Renal cortex interstitium (tissue), 11 donors: ENCODE data around the gene NKAPD1. TPM values are rescaled to one million over a fixed set of nuclear protein-coding genes. Genes with fewer than 3 reads are reported as not detected.

Source experiments
- DNase-seq, 11 donors: peaks; one replicate each; pipeline ENCODE4 v3.0.0-alpha.2; 2013; ENCODE audit warnings: low read depth in 9 of 11, low spot score in 4 of 11; ENCODE audit errors: extremely low read depth in 1 of 11
- polyA plus RNA-seq, 3 donors: library from polyadenylated mRNA; unstranded; fragments of 120-200 nt; gene quantifications; one replicate each; pipeline ENCODE4 v1.2.1, GENCODE V29; 2013; ENCODE audit not compliant: insufficient read length in 3 of 3

The NKAPD1 gene
- polyA plus RNA-seq, 3 donors = 49.9 to 60.1 (median 50.2) TPM

- DNase-seq = no peak
These were observed 48.0 kb downstream of the NKAPD1 start for GRCh38 chr11:112121981-112122615.

- no peak for DNase-seq
These were observed 49.0 kb downstream of the NKAPD1 start for GRCh38 chr11:112123129-112123528.

GRCh38 chr11:112127056-112127455 is 53.0 kb downstream of the NKAPD1 start:
- no peak for DNase-seq

GRCh38 chr11:112128483-112129121 is 54.5 kb downstream of the NKAPD1 start:
- DNase-seq = peak in 5 of 11 donors; percentile 4 to 24 (median 10)

- DNase-seq = no peak
These were observed 55.6 kb downstream of the NKAPD1 start for GRCh38 chr11:112129656-112130055.

- DNase-seq = no peak
These were observed 58.6 kb downstream of the NKAPD1 start for GRCh38 chr11:112132737-112133136.

- DNase-seq = no peak
These were observed 60.4 kb downstream of the NKAPD1 start for GRCh38 chr11:112134473-112134872.

Other genes with a start within 250 kb of the NKAPD1 start
- 10 to 100 TPM; 42.2 to 50.3 (median 48.3) TPM for gene ALG9, start 202.7 kb upstream of the NKAPD1 start, polyA plus RNA-seq
- gene FDXACB1, start 195.1 kb upstream of the NKAPD1 start, polyA plus RNA-seq = 1 to 10 TPM; 4.8 to 6.4 (median 5.5) TPM
- gene CFAP68, start 194.8 kb upstream of the NKAPD1 start, polyA plus RNA-seq = 10 to 100 TPM; 41.1 to 55.6 (median 41.5) TPM
- 10 to 100 TPM; 46.0 to 81.1 (median 52.8) TPM for gene CRYAB, start 162.5 kb upstream of the NKAPD1 start, polyA plus RNA-seq
- gene HSPB2, start 161.6 kb upstream of the NKAPD1 start, polyA plus RNA-seq = 1 to 10 TPM; 1.5 to 2.8 (median 2.6) TPM
- 10 to 100 TPM in 1 of 3 donors, 1 to 10 TPM in 2; 8.7 to 10.5 (median 9.3) TPM for gene C11orf52, start 155.4 kb upstream of the NKAPD1 start, polyA plus RNA-seq
- gene DIXDC1, start 137.0 kb upstream of the NKAPD1 start, polyA plus RNA-seq = 10 to 100 TPM; 18.5 to 21.4 (median 20.8) TPM
- 10 to 100 TPM; 47.1 to 51.2 (median 47.7) TPM for gene DLAT, start 48.9 kb upstream of the NKAPD1 start, polyA plus RNA-seq
- 10 to 100 TPM in 2 of 3 donors, 1 to 10 TPM in 1; 7.4 to 11.7 (median 11.2) TPM for gene PIH1D2, start 282 bp upstream of the NKAPD1 start, polyA plus RNA-seq
- gene TIMM8B, start 12.5 kb downstream of the NKAPD1 start, polyA plus RNA-seq = 10 to 100 TPM; 61.5 to 78.8 (median 75.1) TPM
- 100 to 1,000 TPM; 181 to 185 (median 182) TPM for gene SDHD, start 12.6 kb downstream of the NKAPD1 start, polyA plus RNA-seq
- 10 to 100 TPM in 1 of 3 donors, 1 to 10 TPM in 2; 5.3 to 12.5 (median 8.3) TPM for gene IL18, start 89.8 kb downstream of the NKAPD1 start, polyA plus RNA-seq
- under 1 TPM in 2 of 3 donors, not detected in 1; 0.21 to 0.28 TPM for gene TEX12, start 93.1 kb downstream of the NKAPD1 start, polyA plus RNA-seq
- gene BCO2, start 101.2 kb downstream of the NKAPD1 start, polyA plus RNA-seq = 1 to 10 TPM; 3.1 to 6.3 (median 3.5) TPM
- gene PTS, start 152.1 kb downstream of the NKAPD1 start, polyA plus RNA-seq = 10 to 100 TPM; 46.6 to 63.6 (median 53.1) TPM
- under 1 TPM in 1 of 3 donors, not detected in 2; 0.20 TPM for gene PLET1, start 186.6 kb downstream of the NKAPD1 start, polyA plus RNA-seq